Measurements from ENCODE around the gene ZC3H18. TPM values are rescaled to one million over a fixed set of nuclear protein-coding genes. Genes with fewer than 3 reads are reported as not detected.

Gene ZC3H18
- total and polyA plus RNA-seq, 10 of the 15 experiments (the other 5 are each of a cell fraction or from before 2014, with no cell fraction given) = 1.0 to 58.3 (median 22.4) TPM

- ChIA-PET CTCF (no interaction called here), SMC1A (ENCODE audit: uncharacterized antibody, unreplicated experiment) (interaction anchor here (0.6 kb wide), 1 partner anchor 56 kb away, joined by 3 read pairs; no protein-coding TSS in a partner anchor), POLR2A (no interaction called here), RAD21 (ENCODE audit: unreplicated experiment) (no interaction called here)
- intact Hi-C loops (cut with micrococcal nuclease; ENCODE audit: unreplicated experiment) (no loop called here), in situ Hi-C loops (cut with MboI) (no loop called here)
- Histone ChIP-seq H3K9ac (ENCODE audit: control insufficient read depth, insufficient read depth, low read length) (no peak overlapping the region), H3K4me3 (no peak overlapping the region), H3K27me3 (replicated peaks in 1 of 2; ENCODE audit: control insufficient read depth in 2 of 2, insufficient read depth in 2 of 2, low read length in 1 of 2) (no peaks in the 10 kb centered on the region; a peak in 1 of 4 replicates), H2AFZ (ENCODE audit: control insufficient read depth, low read depth, low read length) (no peak overlapping the region), H3K9me3 (replicated peaks; ENCODE audit: control insufficient read depth, insufficient read depth, low read length) (peaks cover 3% of the 10 kb centered on the region; the same call in 2 of the 3 replicates), H3K4me1 (ENCODE audit: control insufficient read depth, insufficient read depth, low read length) (peaks cover 8% of the 10 kb centered on the region), H3K4me2 (ENCODE audit: control insufficient read depth, insufficient read depth) (no peak overlapping the region), H3K79me2 (ENCODE audit: control insufficient read depth, insufficient read depth, low read length) (no peaks in the 10 kb centered on the region), H3K36me3 (ENCODE audit: control insufficient read depth in 2 of 2, insufficient read depth in 2 of 2, low read length in 1 of 2) (no peaks in the 10 kb centered on the region), H4K20me1 (ENCODE audit: control insufficient read depth, insufficient read depth) (no peaks in the 10 kb centered on the region), H3K27ac (ENCODE audit: control insufficient read depth, insufficient read depth) (no peak overlapping the region)
- FAIRE-seq = no peak
- 79% methylated on average over 9 of the region's 10 CpGs for WGBS (ENCODE audit: insufficient coverage, insufficient replicate concordance, low lambda C conversion rate, missing lambda C conversion rate)
- no peak for ATAC-seq
- BruUV-seq (replicated peaks) = no TSS peak
- DNase-seq (ENCODE audit: low read depth, low spot score) = no peak
- TF ChIP-seq PML (IDR thresholded peaks at IDR 0.05; ENCODE audit: low read length) (no peak), ESRRA (IDR thresholded peaks at IDR 0.05; ENCODE audit: low read length) (no peak), ZBTB40 (IDR thresholded peaks at IDR 0.05; ENCODE audit: borderline replicate concordance) (no peak), KDM1A (IDR thresholded peaks at IDR 0.05; ENCODE audit: borderline replicate concordance) (no peak), TCF7 (IDR thresholded peaks at IDR 0.05; ENCODE audit: borderline replicate concordance) (no peak), BMI1 (IDR thresholded peaks at IDR 0.05; ENCODE audit: borderline replicate concordance) (no peak), MEF2A (IDR thresholded peaks at IDR 0.05; ENCODE audit: insufficient read depth, low read depth, low read length) (no peak), PAX8 (IDR thresholded peaks at IDR 0.05) (no peak), CHD4 (IDR thresholded peaks at IDR 0.05) (no peak), GATAD2B (conservative IDR thresholded peaks at IDR 0.05; ENCODE audit: low read depth) (no peak), JUND (IDR thresholded peaks at IDR 0.05; ENCODE audit: low read depth, low read length) (no peak), KLF5 (IDR thresholded peaks at IDR 0.05; ENCODE audit: partially characterized antibody) (no peak), POLR2A (IDR thresholded peaks at IDR 0.05; ENCODE audit: low read depth, low read length) (no peak), ZNF592 (IDR thresholded peaks at IDR 0.05) (no peak), CBFB (IDR thresholded peaks at IDR 0.05; ENCODE audit: low read depth) (no peak), MYB (IDR thresholded peaks at IDR 0.05; ENCODE audit: borderline replicate concordance, low read depth, low read length) (no peak), RB1 (IDR thresholded peaks at IDR 0.05; ENCODE audit: borderline replicate concordance) (no peak)
These were observed 18.0 kb upstream of the ZC3H18 start for GRCh38 chr16:88552166-88552565.

All from GM12878 (cell line).